ENCODE data around the gene SLC7A7. TPM values are rescaled to one million over a fixed set of nuclear protein-coding genes. Genes with fewer than 3 reads are reported as not detected.

The SLC7A7 gene
- total RNA-seq, 4 donors from 2014 or later: 0.68 to 5.3 (median 2.2) TPM

DNA sequence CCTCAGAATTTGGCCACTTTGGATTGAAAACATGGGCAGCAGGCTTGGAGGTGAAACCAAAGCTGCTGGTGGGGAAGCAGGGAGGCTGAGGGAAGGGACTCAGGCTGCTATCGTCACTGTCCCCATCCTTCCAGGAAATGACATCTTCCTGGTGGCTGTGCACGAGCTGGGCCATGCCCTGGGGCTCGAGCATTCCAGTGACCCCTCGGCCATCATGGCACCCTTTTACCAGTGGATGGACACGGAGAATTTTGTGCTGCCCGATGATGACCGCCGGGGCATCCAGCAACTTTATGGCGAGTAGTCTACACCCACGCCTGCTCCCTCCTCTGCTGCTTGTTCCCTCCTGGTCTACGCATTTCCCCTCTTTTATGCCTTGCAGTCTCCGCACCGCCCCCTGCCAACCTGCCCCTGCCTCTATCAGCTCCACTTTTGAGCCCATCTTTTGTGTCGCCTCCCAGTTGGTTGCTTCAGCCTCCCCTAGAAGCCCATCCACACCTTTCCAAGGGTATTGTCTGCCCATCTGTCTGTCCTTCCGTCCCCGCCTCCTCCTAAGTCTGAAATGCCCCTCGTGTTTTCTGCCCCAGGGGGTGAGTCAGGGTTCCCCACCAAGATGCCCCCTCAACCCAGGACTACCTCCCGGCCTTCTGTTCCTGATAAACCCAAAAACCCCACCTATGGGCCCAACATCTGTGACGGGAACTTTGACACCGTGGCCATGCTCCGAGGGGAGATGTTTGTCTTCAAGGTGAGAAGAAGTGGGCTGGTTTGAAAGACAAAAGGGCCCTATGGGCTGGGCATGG, 28.1 kb upstream of the SLC7A7 start:
- H3K36me3 ChIP-seq: peaks cover 0 to 5% of the 10 kb centered on the region in 2 donors
- TF ChIP-seq POLR2A (IDR thresholded peaks at IDR 0.05): no peak
- TF ChIP-seq, protein P1, sequence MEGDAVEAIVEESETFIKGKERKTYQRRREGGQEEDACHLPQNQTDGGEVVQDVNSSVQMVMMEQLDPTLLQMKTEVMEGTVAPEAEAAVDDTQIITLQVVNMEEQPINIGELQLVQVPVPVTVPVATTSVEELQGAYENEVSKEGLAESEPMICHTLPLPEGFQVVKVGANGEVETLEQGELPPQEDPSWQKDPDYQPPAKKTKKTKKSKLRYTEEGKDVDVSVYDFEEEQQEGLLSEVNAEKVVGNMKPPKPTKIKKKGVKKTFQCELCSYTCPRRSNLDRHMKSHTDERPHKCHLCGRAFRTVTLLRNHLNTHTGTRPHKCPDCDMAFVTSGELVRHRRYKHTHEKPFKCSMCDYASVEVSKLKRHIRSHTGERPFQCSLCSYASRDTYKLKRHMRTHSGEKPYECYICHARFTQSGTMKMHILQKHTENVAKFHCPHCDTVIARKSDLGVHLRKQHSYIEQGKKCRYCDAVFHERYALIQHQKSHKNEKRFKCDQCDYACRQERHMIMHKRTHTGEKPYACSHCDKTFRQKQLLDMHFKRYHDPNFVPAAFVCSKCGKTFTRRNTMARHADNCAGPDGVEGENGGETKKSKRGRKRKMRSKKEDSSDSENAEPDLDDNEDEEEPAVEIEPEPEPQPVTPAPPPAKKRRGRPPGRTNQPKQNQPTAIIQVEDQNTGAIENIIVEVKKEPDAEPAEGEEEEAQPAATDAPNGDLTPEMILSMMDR (IDR thresholded peaks at IDR 0.05 in 4 of 5, conservative IDR thresholded peaks at IDR 0.05 in 1 of 5): no peak
- no peak for ATAC-seq
- no peaks in the 10 kb centered on the region for H3K9me3 ChIP-seq
- no peak overlapping the region for H3K27ac ChIP-seq
- peaks cover 0 to 5% (median 0%) of the 10 kb centered on the region in 3 donors for H3K27me3 ChIP-seq
- no peak overlapping the region for H3K4me3 ChIP-seq
- in situ Hi-C loops (cut with MboI; ENCODE audit: low sequenced_read_pairs in 4 of 4) (no loop called here), intact Hi-C loops (cut with DNase I; ENCODE audit: low total_unique reads) (no loop called here)
- no peak for DNase-seq
- H3K4me1 ChIP-seq: peaks cover 4 to 9% of the 10 kb centered on the region in 2 donors

DNA sequence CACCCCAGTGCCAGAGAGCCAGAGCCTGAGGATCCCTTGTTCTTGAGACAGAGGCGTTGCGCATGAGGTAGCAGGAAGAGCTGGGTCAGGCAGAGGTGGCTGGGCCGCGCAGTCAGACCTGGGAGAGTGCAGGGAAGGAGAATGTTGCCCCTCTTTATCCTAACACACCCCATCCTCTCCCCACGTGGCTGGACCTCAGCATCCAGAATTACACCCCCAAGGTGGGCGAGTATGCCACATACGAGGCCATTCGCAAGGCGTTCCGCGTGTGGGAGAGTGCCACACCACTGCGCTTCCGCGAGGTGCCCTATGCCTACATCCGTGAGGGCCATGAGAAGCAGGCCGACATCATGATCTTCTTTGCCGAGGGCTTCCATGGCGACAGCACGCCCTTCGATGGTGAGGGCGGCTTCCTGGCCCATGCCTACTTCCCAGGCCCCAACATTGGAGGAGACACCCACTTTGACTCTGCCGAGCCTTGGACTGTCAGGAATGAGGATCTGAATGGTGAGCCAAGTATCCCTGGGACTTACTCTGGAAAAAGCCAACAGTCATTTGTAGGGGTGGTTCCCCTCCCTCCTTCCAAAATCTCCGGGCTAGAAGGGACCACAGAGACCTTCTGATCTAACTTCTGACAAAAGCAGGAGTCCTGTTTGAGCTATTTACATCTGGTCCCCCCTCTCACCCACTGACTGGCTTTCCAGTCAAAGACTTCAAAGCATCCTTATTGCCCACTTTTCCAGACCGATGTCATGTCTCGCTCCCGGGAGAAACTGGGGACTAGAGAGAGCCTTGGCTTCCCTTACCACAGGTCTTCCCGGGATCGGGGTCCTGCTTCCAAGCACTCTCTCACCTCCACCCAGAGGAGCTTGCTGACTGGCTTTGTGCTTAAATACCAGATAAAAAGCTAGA, 27.2 kb upstream of the SLC7A7 start:
- TF ChIP-seq, protein P1 (IDR thresholded peaks at IDR 0.05 in 4 of 5, conservative IDR thresholded peaks at IDR 0.05 in 1 of 5): no peak
- TF ChIP-seq POLR2A (IDR thresholded peaks at IDR 0.05): no peak
- no peak overlapping the region for H3K4me3 ChIP-seq
- H3K4me1 ChIP-seq: peaks cover 0 to 4% of the 10 kb centered on the region in 2 donors
- peaks cover 2 to 10% (median 7%) of the 10 kb centered on the region in 3 donors for H3K27me3 ChIP-seq
- intact Hi-C loops (cut with DNase I; ENCODE audit: low total_unique reads): no loop called here
- no peak overlapping the region for H3K27ac ChIP-seq
- H3K9me3 ChIP-seq: no peaks in the 10 kb centered on the region
- ATAC-seq (no peak), DNase-seq (no peak)
- peaks cover 0 to 5% of the 10 kb centered on the region in 2 donors for H3K36me3 ChIP-seq
- in situ Hi-C loops (cut with MboI; ENCODE audit: low sequenced_read_pairs in 4 of 4): no loop called here

GRCh38 chr14:22841769-22842168, 26.5 kb upstream of the SLC7A7 start:
- no peak for TF ChIP-seq POLR2A (IDR thresholded peaks at IDR 0.05)
- TF ChIP-seq, protein P1 (IDR thresholded peaks at IDR 0.05 in 4 of 5, conservative IDR thresholded peaks at IDR 0.05 in 1 of 5): no peak
- Histone ChIP-seq H3K4me1 (peaks cover 0 to 5% of the 10 kb centered on the region in 2 donors), H3K9me3 (no peaks in the 10 kb centered on the region), H3K27me3 (peaks cover 9 to 12% (median 9%) of the 10 kb centered on the region in 3 donors), H3K4me3 (no peak overlapping the region), H3K36me3 (peaks cover 0 to 5% of the 10 kb centered on the region in 2 donors), H3K27ac (no peak overlapping the region)
- DNase-seq (no peak), ATAC-seq (no peak)
- intact Hi-C loops (cut with DNase I; ENCODE audit: low total_unique reads): no loop called here
- in situ Hi-C loops (cut with MboI; ENCODE audit: low sequenced_read_pairs in 4 of 4): no loop called here

GRCh38 chr14:22841311-22841710, 26.1 kb upstream of the SLC7A7 start:
- no peak overlapping the region for H3K4me3 ChIP-seq
- H3K9me3 ChIP-seq: no peaks in the 10 kb centered on the region
- intact Hi-C loops (cut with DNase I; ENCODE audit: low total_unique reads): no loop called here
- peaks cover 9 to 12% (median 9%) of the 10 kb centered on the region in 3 donors for H3K27me3 ChIP-seq
- ATAC-seq: no peak
- peaks cover 0 to 5% of the 10 kb centered on the region in 2 donors for H3K36me3 ChIP-seq
- TF ChIP-seq, protein P1 (IDR thresholded peaks at IDR 0.05 in 4 of 5, conservative IDR thresholded peaks at IDR 0.05 in 1 of 5): no peak
- TF ChIP-seq POLR2A (IDR thresholded peaks at IDR 0.05): no peak
- in situ Hi-C loops (cut with MboI; ENCODE audit: low sequenced_read_pairs in 4 of 4): no loop called here
- H3K4me1 ChIP-seq: peaks cover 0 to 8% of the 10 kb centered on the region in 2 donors
- H3K27ac ChIP-seq: no peak overlapping the region
- DNase-seq: no peak

All from gastrocnemius medialis (tissue), 4 donors.